Activated CD4-positive, CD25-positive, alpha-beta regulatory T cell treated with anti-CD3 and anti-CD28 coated beads, Interleukin-2, amount 50 U/mL, for 16 hours (primary cell): ENCODE measurements around the gene PABPC5.

Experiments
- DNase-seq: peaks from one replicate; pipeline ENCODE4 v3.0.0-alpha.2; 2020; ENCODE audit warnings: low read depth, low spot score

PABPC5 gene

DNA sequence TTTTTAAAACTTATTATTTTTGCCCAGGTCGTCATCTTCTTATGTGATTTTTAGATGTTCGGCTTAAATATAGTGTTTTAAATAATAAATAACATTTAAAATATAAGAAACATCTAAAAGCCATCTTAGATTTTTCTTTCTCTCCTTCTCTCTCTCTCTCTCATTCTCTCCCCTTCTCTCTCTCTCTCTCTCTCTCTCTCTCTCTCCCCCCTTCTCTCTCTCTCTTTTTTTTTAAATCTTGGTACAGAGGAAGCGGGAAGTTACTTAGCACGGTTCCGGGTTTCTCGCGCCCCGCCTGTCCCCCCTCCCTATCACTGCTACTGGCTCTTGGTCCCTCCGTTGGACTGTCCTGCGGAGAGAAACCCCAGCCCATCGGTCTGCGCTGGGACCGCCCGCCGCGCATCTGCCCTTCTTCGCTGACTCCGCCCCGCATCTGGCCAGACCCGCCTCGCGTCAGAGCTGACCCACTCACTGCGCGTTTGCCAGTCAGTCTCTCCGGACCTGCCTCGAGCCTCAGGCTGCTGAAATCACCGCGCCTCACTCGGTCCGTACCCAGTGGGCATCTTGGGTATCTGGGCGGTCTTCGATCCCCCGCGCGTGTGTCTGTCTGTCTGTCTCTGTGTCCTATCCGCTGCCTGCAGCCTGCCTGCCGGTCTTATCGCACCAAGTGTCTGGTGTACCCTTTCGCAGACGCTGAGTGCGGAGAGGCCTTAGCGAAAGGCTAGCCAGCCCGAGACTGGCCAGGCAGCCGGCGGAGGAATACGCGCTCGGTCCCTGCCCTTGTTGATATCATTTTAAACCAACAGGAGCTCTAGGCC, at the start of gene PABPC5:
TSS of gene PABPC5 (plus strand) at position 489 of the 818 bp plus-strand sequence. CDS start 739 bp downstream, outside the sequence.
- no peak for DNase-seq

DNA sequence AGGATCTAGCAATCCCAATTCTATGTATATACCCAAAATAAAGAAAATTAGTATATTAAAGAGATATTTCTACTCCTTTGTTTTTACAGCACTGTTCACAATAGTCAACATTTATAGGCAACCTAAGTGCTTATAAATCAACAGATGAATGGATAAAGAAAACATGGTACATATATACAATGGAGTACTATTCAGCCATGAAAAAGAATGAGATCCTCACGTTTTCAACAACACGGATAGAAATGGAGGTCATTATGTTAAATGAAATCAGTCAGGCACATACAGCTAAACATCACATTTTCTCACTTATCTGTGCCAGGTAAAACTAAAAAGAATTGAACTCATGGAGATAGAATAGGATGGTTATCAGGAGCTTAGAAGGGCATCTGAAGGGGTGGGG, 45.6 kb upstream of the PABPC5 start:
- DNase-seq, result no peak

DNA sequence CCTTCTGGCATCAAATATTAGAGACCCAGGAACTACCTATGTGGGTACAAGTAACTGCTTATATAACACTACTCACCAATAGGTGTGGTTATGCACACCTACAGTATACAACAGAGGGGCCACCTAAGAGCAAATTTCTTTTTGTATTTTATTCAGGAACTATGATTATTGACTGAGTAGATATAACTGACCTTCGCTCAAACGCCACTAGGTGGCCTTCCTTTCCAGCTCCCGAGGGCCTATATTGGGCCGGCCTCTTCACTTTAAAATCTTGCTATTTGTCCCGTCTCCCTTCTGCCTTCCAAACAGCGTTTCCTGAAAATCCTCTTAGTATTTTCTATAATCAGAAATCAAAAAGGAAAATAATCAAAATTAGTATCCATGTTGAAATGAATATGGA, 19.9 kb upstream of the PABPC5 start:
- no peak for DNase-seq

DNA sequence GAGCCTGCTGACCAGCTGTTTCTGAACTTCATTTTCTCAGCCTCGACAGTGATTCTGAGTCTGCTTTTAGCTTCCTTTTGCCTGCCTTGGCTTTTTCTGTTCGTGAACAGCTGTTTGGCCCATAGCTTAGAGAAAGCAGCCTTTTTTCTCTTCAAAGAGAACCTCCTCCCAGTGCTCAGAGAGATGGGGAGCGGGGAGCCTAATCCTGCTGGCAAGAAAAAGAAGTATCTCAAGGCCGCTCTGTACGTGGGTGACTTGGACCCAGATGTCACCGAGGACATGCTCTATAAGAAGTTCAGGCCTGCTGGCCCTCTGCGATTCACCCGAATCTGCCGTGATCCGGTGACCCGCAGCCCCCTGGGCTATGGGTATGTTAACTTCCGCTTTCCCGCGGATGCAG, 756 bp downstream of the PABPC5 start:
- DNase-seq, result no peak
